GM12878 (cell line): ENCODE measurements around the gene RRAGD. TPM values are rescaled to one million over a fixed set of nuclear protein-coding genes. Genes with fewer than 3 reads are reported as not detected.

Experiments used
- ATAC-seq: fragments of 200-7000 bp; cut with Tn5 transposase; 3 replicates; pipeline ENCODE4 v1.9.1; 2020; ENCODE audit warnings: mild to moderate bottlenecking, moderate library complexity
- BruUV-seq: library from RNA; stranded (reverse); fragments of 400-500 nt; replicated peaks from 2 replicates; lab custom pipeline; 2021; lab: Mats Ljungman, UMichigan
- CTCF ChIA-PET: fragments of 300-600 bp; sonication (Branson Sonifier 250); formaldehyde crosslinking; extraction: SDS; loops from one replicate; lab custom pipeline; 2021; ENCODE audit warnings: inconsistent platforms; lab: Yijun Ruan, JAX
- POLR2A ChIA-PET: fragments of 350-600 bp; formaldehyde crosslinking; extraction: SDS; loops from one replicate; lab custom pipeline; 2021; ENCODE audit warnings: inconsistent platforms; lab: Charles Lee
- RAD21 ChIA-PET: fragments of 300-600 bp; sonication (Branson Sonifier 250); formaldehyde crosslinking; loops from one replicate; lab custom pipeline; 2023; ENCODE audit warnings: antibody characterized with exemption; ENCODE audit not compliant: unreplicated experiment; lab: Charles Lee
- SMC1A ChIA-PET: fragments of 300-600 bp; sonication (Branson Sonifier 250); formaldehyde crosslinking; loops from one replicate; lab custom pipeline; 2023; ENCODE audit not compliant: unreplicated experiment, uncharacterized antibody; lab: Charles Lee
- DNase-seq: peaks from one replicate; pipeline ENCODE4 v3.0.0-alpha.2; 2011; ENCODE audit warnings: low read depth, low spot score
- FAIRE-seq: peaks from 3 replicates; lab custom pipeline; 2011; peaks lifted over from hg19 to GRCh38; lab: Jason Lieb, UNC
- H2AFZ ChIP-seq: 2 replicates; pipeline ENCODE4 v1.6.0; 2011; ENCODE audit warnings: low read depth, low read length, control low read depth; ENCODE audit not compliant: control insufficient read depth
- H3K27ac ChIP-seq: 2 replicates; pipeline ENCODE4 v1.5.1; 2011; ENCODE audit warnings: control low read depth; ENCODE audit not compliant: control insufficient read depth, insufficient read depth
- H3K27me3 ChIP-seq, 2 experiments: replicated peaks in 1 of 2; 2 replicates each; pipeline versions ENCODE4 v1.6.0 to v1.6.1; 2011; ENCODE audit warnings: low read length in 1 of 2; ENCODE audit not compliant: control insufficient read depth in 2 of 2, insufficient read depth in 2 of 2
- H3K36me3 ChIP-seq, 2 experiments: 2 replicates each; pipeline ENCODE4 v1.5.1; 2011; ENCODE audit warnings: low read length in 1 of 2; ENCODE audit not compliant: control insufficient read depth in 2 of 2, insufficient read depth in 2 of 2
- H3K4me1 ChIP-seq: 2 replicates; pipeline ENCODE4 v1.6.1; 2011; ENCODE audit warnings: mild to moderate bottlenecking, low read length, moderate library complexity, mixed read lengths; ENCODE audit not compliant: control insufficient read depth, insufficient read depth
- H3K4me2 ChIP-seq: 2 replicates; pipeline ENCODE4 v1.6.0; 2011; ENCODE audit warnings: control low read depth; ENCODE audit not compliant: control insufficient read depth, insufficient read depth
- H3K4me3 ChIP-seq: fragments of 200-600 bp; sonication (generic); 2 replicates; pipeline ENCODE4 v1.5.1; 2016
- H3K79me2 ChIP-seq: 2 replicates; pipeline ENCODE4 v1.6.0; 2011; ENCODE audit warnings: low read length; ENCODE audit not compliant: control insufficient read depth, insufficient read depth
- H3K9ac ChIP-seq: 2 replicates; pipeline ENCODE4 v1.8.0; 2011; ENCODE audit warnings: low read length, control low read depth, mixed read lengths; ENCODE audit not compliant: control insufficient read depth, insufficient read depth
- H3K9me3 ChIP-seq: replicated peaks from 3 replicates; pipeline ENCODE4 v1.5.1; 2011; ENCODE audit warnings: mild to moderate bottlenecking, low read length; ENCODE audit not compliant: control insufficient read depth, insufficient read depth
- H4K20me1 ChIP-seq: 2 replicates; pipeline ENCODE4 v1.6.0; 2011; ENCODE audit not compliant: control insufficient read depth, insufficient read depth
- CBX3 ChIP-seq: fragments of 200-600 bp; sonication (generic); IDR thresholded peaks from 2 replicates; pipeline ENCODE4 v1.6.1; 2016; ENCODE audit warnings: low read depth, borderline replicate concordance
- E2F8 ChIP-seq: fragments of 450-650 bp; IDR thresholded peaks from 2 replicates; pipeline ENCODE4 v1.6.1; 2018; ENCODE audit warnings: mild to moderate bottlenecking, low read depth, moderate library complexity; ENCODE audit not compliant: partially characterized antibody
- NFYB ChIP-seq: IDR thresholded peaks from 2 replicates; pipeline ENCODE4 v1.6.1; 2011; ENCODE audit warnings: low read depth, mild to moderate bottlenecking, low read length, improper control_type of control experiment, moderate library complexity; ENCODE audit not compliant: insufficient read depth
- NR2F1 ChIP-seq: fragments of 450-650 bp; conservative IDR thresholded peaks from 2 replicates; pipeline ENCODE4 v1.6.1; 2017; ENCODE audit warnings: mild to moderate bottlenecking
- SP1 ChIP-seq: IDR thresholded peaks from one replicate; pipeline ENCODE4 v1.6.1; 2011; ENCODE audit warnings: low read depth, low read length
- WGBS: methylation state at CpG from one replicate; pipeline ENCODE4 v1.1.6; 2016; ENCODE audit warnings: low lambda C conversion rate; ENCODE audit not compliant: insufficient replicate concordance, insufficient coverage; ENCODE audit errors: missing lambda C conversion rate; 5-methylcytosine and 5-hydroxymethylcytosine counted together
- in situ Hi-C: fragments of 300-500 bp; cut with MboI; formaldehyde crosslinking; loops from 9 replicates; pipeline ENCODE4 v1.14.3; 2018; ENCODE audit warnings: mixed read lengths
- intact Hi-C: fragments of 100-400 bp; cut with micrococcal nuclease; formaldehyde crosslinking; loops from one replicate; pipeline ENCODE4 v1.14.2; 2022; ENCODE audit not compliant: unreplicated experiment
- polyA plus RNA-seq, 11 experiments: library from polyadenylated mRNA; depleted of rRNA in 4 of 11; unstranded in 6 of 11; stranded (reverse) in 5 of 11; fragments of >200 nt; fragmentation: Nextera tagmentation in 4 of 11; fragmentation: Illumina TruSeq in 1 of 11; extraction: Ambion mirVana in 4 of 11; extraction: Trizol in 1 of 11; gene quantifications; 1 replicate in 1 of 11; 2 replicates in 10 of 11; pipeline versions ENCODE4 v1.2.1 to v1.2.3, GENCODE V29; 2011 to 2016; ENCODE audit warnings: inconsistent platforms in 2 of 11, missing spikeins in 2 of 11, low read depth in 1 of 11
- total RNA-seq, 4 experiments: library from RNA; depleted of rRNA in 3 of 4; stranded (reverse); fragments of >200 nt in 3 of 4; fragmentation: Illumina TruSeq in 1 of 4; extraction: Trizol in 1 of 4; gene quantifications; 2 replicates each; pipeline versions ENCODE4 v1.2.1 to v1.2.3, GENCODE V29; 2013 to 2021

Gene RRAGD
- total and polyA plus RNA-seq, 10 of the 15 experiments (the other 5 are each of a cell fraction or from before 2014, with no cell fraction given) = 4.6 to 17.4 (median 8.5) TPM

GRCh38 chr6:89438248-89438647 is 26.2 kb upstream of the RRAGD start:
- SMC1A ChIA-PET = interaction anchor here (1.1 to 1.3 kb wide), 3 partner anchors 66 to 502 kb away, joined by 3 to 8 read pairs (median 4); no protein-coding TSS in a partner anchor
- ATAC-seq = no peak
- peaks cover 0 to 4% of the 10 kb centered on the region in 2 experiments; a peak in 2 of 4 replicates for H3K27me3 ChIP-seq
- POLR2A ChIA-PET = interaction anchor here (0.5 kb wide), 1 partner anchor 492 kb away, joined by 3 read pairs; no protein-coding TSS in a partner anchor
- no peak overlapping the region for H3K27ac ChIP-seq
- in situ Hi-C loops (no loop called here), intact Hi-C loops (no loop called here)
- no peaks in the 10 kb centered on the region for H3K9me3 ChIP-seq
- H3K79me2 ChIP-seq = no peaks in the 10 kb centered on the region
- CTCF ChIA-PET = interaction anchor here (1.5 to 2.0 kb wide), 2 partner anchors 9 to 66 kb away, joined by 5 to 8 read pairs; no protein-coding TSS in a partner anchor
- no peak overlapping the region for H3K4me3 ChIP-seq
- TF ChIP-seq CBX3 = no peak
- no peak for TF ChIP-seq NR2F1
- 0 out of 2 replicates have a peak, but pooled peaks have one; percentile 49 for TF ChIP-seq NFYB
- TF ChIP-seq SP1 = no peak
- no peak for TF ChIP-seq E2F8
- H3K4me1 ChIP-seq = peaks cover 4% of the 10 kb centered on the region
- no peak for DNase-seq
- no peaks in the 10 kb centered on the region for H3K36me3 ChIP-seq
- H3K9ac ChIP-seq = no peak overlapping the region
- FAIRE-seq = no peak
- WGBS = 20% methylated on average over 1 of the region's 1 CpG
- BruUV-seq = no TSS peak
- RAD21 ChIA-PET = no interaction called here
- H2AFZ ChIP-seq = no peak overlapping the region
- H3K4me2 ChIP-seq = no peak overlapping the region
- no peaks in the 10 kb centered on the region for H4K20me1 ChIP-seq
